Breast epithelium (tissue), 3 donors: ENCODE results near the gene ITIH3.

Experiments
- POLR2A ChIP-seq: fragments of 450-650 bp; IDR thresholded peaks from one replicate; pipeline ENCODE4 v1.6.1; 2016; ENCODE audit warnings: antibody characterized with exemption, mild to moderate bottlenecking, moderate library complexity
- TF ChIP-seq, protein P1 (sequence below), 3 donors: fragments of 450-650 bp; IDR thresholded peaks; one replicate each; pipeline ENCODE4 v1.5.1; 2016 to 2017; ENCODE audit warnings: antibody characterized with exemption in 3 of 3, mild to moderate bottlenecking in 3 of 3, moderate library complexity in 3 of 3

DNA sequence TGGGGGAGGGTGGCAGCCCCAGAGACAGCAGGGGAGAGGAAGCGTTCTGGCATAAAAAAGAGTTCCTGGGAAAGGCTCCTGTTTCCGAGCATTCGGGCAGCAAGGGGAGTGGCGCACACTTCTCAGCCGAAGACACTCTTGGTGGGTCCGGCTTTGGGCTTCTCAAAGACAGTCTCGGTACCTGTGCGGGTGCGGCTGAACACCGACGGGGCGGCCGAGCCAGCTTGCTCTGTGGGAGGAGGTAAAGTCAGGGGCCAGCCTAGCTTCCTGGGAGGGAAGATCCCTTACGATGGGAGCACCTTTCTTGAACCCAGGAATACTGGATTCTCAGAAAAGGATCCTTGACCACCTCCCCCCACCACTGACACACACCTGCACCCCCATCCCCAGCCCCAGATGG is 38.6 kb downstream of the ITIH3 start:
- TF ChIP-seq, protein P1, sequence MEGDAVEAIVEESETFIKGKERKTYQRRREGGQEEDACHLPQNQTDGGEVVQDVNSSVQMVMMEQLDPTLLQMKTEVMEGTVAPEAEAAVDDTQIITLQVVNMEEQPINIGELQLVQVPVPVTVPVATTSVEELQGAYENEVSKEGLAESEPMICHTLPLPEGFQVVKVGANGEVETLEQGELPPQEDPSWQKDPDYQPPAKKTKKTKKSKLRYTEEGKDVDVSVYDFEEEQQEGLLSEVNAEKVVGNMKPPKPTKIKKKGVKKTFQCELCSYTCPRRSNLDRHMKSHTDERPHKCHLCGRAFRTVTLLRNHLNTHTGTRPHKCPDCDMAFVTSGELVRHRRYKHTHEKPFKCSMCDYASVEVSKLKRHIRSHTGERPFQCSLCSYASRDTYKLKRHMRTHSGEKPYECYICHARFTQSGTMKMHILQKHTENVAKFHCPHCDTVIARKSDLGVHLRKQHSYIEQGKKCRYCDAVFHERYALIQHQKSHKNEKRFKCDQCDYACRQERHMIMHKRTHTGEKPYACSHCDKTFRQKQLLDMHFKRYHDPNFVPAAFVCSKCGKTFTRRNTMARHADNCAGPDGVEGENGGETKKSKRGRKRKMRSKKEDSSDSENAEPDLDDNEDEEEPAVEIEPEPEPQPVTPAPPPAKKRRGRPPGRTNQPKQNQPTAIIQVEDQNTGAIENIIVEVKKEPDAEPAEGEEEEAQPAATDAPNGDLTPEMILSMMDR (IDR thresholded peaks at IDR 0.05), result no peak
- TF ChIP-seq POLR2A, result no peak
